Measurements from ENCODE around the gene STARD5. TPM values are rescaled to one million over a fixed set of nuclear protein-coding genes. Genes with fewer than 3 reads are reported as not detected.

The STARD5 gene
- total and polyA plus RNA-seq, 2 donors (not counting 1 experiment from before 2014, with no cell fraction given) = 15.7 to 19.9 TPM

GRCh38 chr15:81264072-81264857 is 59.7 kb downstream of the STARD5 start:
- ChIA-PET CTCF (interaction anchor here (1.4 to 9.0 kb wide), 8 partner anchors 11 to 155 kb away, joined by 3 to 164 read pairs (median 50); no protein-coding TSS in a partner anchor), POLR2A (no interaction called here)
- WGBS (ENCODE audit: insufficient coverage) = 88% methylated on average over 5 of the region's 6 CpGs
- H3K4me3 ChIP-seq (ENCODE audit: control extremely low read depth in 1 of 5, extremely low read depth in 1 of 5, insufficient read depth in 1 of 5, low read depth in 2 of 5, low read length in 4 of 5) = no peak overlapping the region
- no peak overlapping the region for H2AFZ ChIP-seq (ENCODE audit: insufficient read depth, low read depth, low read length, poor library complexity, severe bottlenecking)
- no peak overlapping the region for H3K27ac Mint-ChIP-seq
- no peak overlapping the region for H3K9ac ChIP-seq (ENCODE audit: low read length)
- H4K20me1 ChIP-seq (ENCODE audit: control insufficient read depth, insufficient read depth, low read length, poor library complexity, severe bottlenecking) = no peaks in the 10 kb centered on the region
- H3K4me2 ChIP-seq (replicated peaks; ENCODE audit: low read depth, low read length, poor library complexity, severe bottlenecking) = no peak overlapping the region
- H3K27ac ChIP-seq (ENCODE audit: low read length in 2 of 2) = no peak overlapping the region
- ATAC-seq (ENCODE audit: low read depth) (no peak), DNase-seq (no peak)
- no peaks in the 10 kb centered on the region for H3K36me3 ChIP-seq (replicated peaks in 1 of 2; ENCODE audit: control extremely low read depth in 1 of 2, control insufficient read depth in 1 of 2, extremely low read depth in 1 of 2, insufficient read depth in 2 of 2, low read length in 1 of 2)
- H3K4me1 Mint-ChIP-seq = peaks cover 21% of the 10 kb centered on the region
- H3K9me3 Mint-ChIP-seq (ENCODE audit: insufficient read depth) = no peaks in the 10 kb centered on the region
- peaks cover 14 to 20% of the 10 kb centered on the region in 2 donors for H3K4me1 ChIP-seq (ENCODE audit: control insufficient read depth in 2 of 2, insufficient read depth in 2 of 2, low read length in 2 of 2)
- H3K4me3 Mint-ChIP-seq = no peak overlapping the region
- no peak for TF ChIP-seq CTCF (IDR thresholded peaks at IDR 0.05)
- TF ChIP-seq EZH2 (IDR thresholded peaks at IDR 0.05; ENCODE audit: borderline replicate concordance, insufficient read depth, low read depth, low read length, poor library complexity, severe bottlenecking) = no peak
- peaks cover under 1% of the 10 kb centered on the region for H3K27me3 Mint-ChIP-seq
- no peaks in the 10 kb centered on the region for H3K79me2 ChIP-seq (ENCODE audit: control insufficient read depth, insufficient read depth, low read length)
- intact Hi-C loops (cut with micrococcal nuclease) = no loop called here
- no peaks in the 10 kb centered on the region for H3K9me3 ChIP-seq (ENCODE audit: control extremely low read depth in 1 of 3, control insufficient read depth in 2 of 3, insufficient read depth in 1 of 3, low read length in 2 of 3)
- H3K27me3 ChIP-seq (replicated peaks in 1 of 4; ENCODE audit: control extremely low read depth in 1 of 4, control insufficient read depth in 3 of 4, insufficient read depth in 4 of 4, low read length in 3 of 4) = no peaks in the 10 kb centered on the region

GRCh38 chr15:81263477-81263876 is 60.5 kb downstream of the STARD5 start:
- Mint-ChIP-seq H3K9me3 (ENCODE audit: insufficient read depth) (no peaks in the 10 kb centered on the region), H3K4me3 (no peak overlapping the region), H3K4me1 (peaks cover 21% of the 10 kb centered on the region), H3K27ac (no peak overlapping the region), H3K27me3 (peaks cover 3% of the 10 kb centered on the region)
- Histone ChIP-seq H3K79me2 (ENCODE audit: control insufficient read depth, insufficient read depth, low read length) (no peaks in the 10 kb centered on the region), H3K9ac (ENCODE audit: low read length) (no peak overlapping the region), H3K4me1 (ENCODE audit: control insufficient read depth in 2 of 2, insufficient read depth in 2 of 2, low read length in 2 of 2) (peaks cover 14 to 20% of the 10 kb centered on the region in 2 donors), H3K27ac (ENCODE audit: low read length in 2 of 2) (no peak overlapping the region), H4K20me1 (ENCODE audit: control insufficient read depth, insufficient read depth, low read length, poor library complexity, severe bottlenecking) (no peaks in the 10 kb centered on the region), H3K36me3 (replicated peaks in 1 of 2; ENCODE audit: control extremely low read depth in 1 of 2, control insufficient read depth in 1 of 2, extremely low read depth in 1 of 2, insufficient read depth in 2 of 2, low read length in 1 of 2) (no peaks in the 10 kb centered on the region), H3K4me3 (ENCODE audit: control extremely low read depth in 1 of 5, extremely low read depth in 1 of 5, insufficient read depth in 1 of 5, low read depth in 2 of 5, low read length in 4 of 5) (no peak overlapping the region), H2AFZ (ENCODE audit: insufficient read depth, low read depth, low read length, poor library complexity, severe bottlenecking) (no peak overlapping the region), H3K27me3 (replicated peaks in 1 of 4; ENCODE audit: control extremely low read depth in 1 of 4, control insufficient read depth in 3 of 4, insufficient read depth in 4 of 4, low read length in 3 of 4) (no peaks in the 10 kb centered on the region), H3K9me3 (ENCODE audit: control extremely low read depth in 1 of 3, control insufficient read depth in 2 of 3, insufficient read depth in 1 of 3, low read length in 2 of 3) (no peaks in the 10 kb centered on the region), H3K4me2 (replicated peaks; ENCODE audit: low read depth, low read length, poor library complexity, severe bottlenecking) (no peak overlapping the region)
- TF ChIP-seq CTCF (IDR thresholded peaks at IDR 0.05) = no peak
- no peak for TF ChIP-seq EZH2 (IDR thresholded peaks at IDR 0.05; ENCODE audit: borderline replicate concordance, insufficient read depth, low read depth, low read length, poor library complexity, severe bottlenecking)
- intact Hi-C loops (cut with micrococcal nuclease) = no loop called here
- WGBS (ENCODE audit: insufficient coverage) = 90% methylated on average over 4 of the region's 4 CpGs
- CTCF ChIA-PET = interaction anchor here (0.8 to 9.0 kb wide), 7 partner anchors 8 to 809 kb away, joined by 3 to 164 read pairs (median 5); no protein-coding TSS in a partner anchor
- POLR2A ChIA-PET = no interaction called here
- ATAC-seq (ENCODE audit: low read depth) = no peak
- no peak for DNase-seq

All from B cell (primary cell).